Duodenal mucosa (tissue), 2 donors: ENCODE results near the gene LRRC42.

Experiments
- H3K27ac ChIP-seq: one replicate; pipeline ENCODE4 v1.7.0; 2013; ENCODE audit warnings: low read depth, low read length
- H3K27me3 ChIP-seq, 2 donors: one replicate each; pipeline ENCODE4 v1.7.0; 2013; ENCODE audit warnings: low read length in 2 of 2, control low read depth in 1 of 2; ENCODE audit not compliant: insufficient read depth in 2 of 2, control insufficient read depth in 1 of 2
- H3K36me3 ChIP-seq, 2 donors: one replicate each; pipeline ENCODE4 v1.7.0; 2013; ENCODE audit warnings: low read length in 2 of 2, control low read depth in 1 of 2; ENCODE audit not compliant: insufficient read depth in 2 of 2, control insufficient read depth in 1 of 2
- H3K4me1 ChIP-seq, 2 donors: one replicate each; pipeline ENCODE4 v1.7.0; 2013; ENCODE audit warnings: low read length in 2 of 2, control low read depth in 1 of 2; ENCODE audit not compliant: insufficient read depth in 2 of 2, control insufficient read depth in 1 of 2
- H3K4me3 ChIP-seq, 2 donors: one replicate each; pipeline ENCODE4 v1.7.0; 2013; ENCODE audit warnings: low read length in 2 of 2, low read depth in 1 of 2
- H3K9ac ChIP-seq, 2 donors: one replicate each; pipeline ENCODE4 v1.7.0; 2013; ENCODE audit warnings: low read length in 2 of 2, low read depth in 1 of 2
- H3K9me3 ChIP-seq, 2 donors: one replicate each; pipeline ENCODE4 v1.7.0; 2013; ENCODE audit warnings: low read length in 2 of 2, control low read depth in 1 of 2; ENCODE audit not compliant: control insufficient read depth in 1 of 2

Gene LRRC42

GRCh38 chr1:53949023-53949990 is 3.2 kb downstream of the LRRC42 start:
- peaks cover 13 to 15% of the 10 kb centered on the region in 2 donors for H3K36me3 ChIP-seq
- H3K27ac ChIP-seq = no peak overlapping the region
- H3K27me3 ChIP-seq = no peaks in the 10 kb centered on the region
- peaks cover 13 to 16% of the 10 kb centered on the region in 2 donors for H3K4me1 ChIP-seq
- H3K4me3 ChIP-seq = no peak overlapping the region
- H3K9me3 ChIP-seq = no peaks in the 10 kb centered on the region
- H3K9ac ChIP-seq = no peak overlapping the region

DNA sequence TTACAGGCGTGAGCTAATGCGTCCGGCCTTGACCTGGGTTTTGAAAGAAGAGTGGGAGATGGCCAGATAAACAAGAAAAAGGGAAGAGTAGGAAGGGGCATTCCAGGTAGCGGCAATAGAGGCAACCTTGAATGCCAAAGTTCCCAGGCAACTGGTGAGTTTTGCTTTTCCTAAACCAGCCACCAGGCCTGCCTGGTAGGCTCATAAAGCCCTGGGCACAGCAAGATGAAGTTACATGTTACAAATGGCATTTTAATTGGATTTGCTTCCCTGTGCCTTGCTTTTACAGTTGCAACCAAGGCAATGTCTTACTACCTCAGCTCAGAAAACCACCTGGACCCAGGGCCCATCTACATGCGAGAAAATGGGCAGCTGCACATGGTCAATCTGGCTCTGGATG is 5.5 kb downstream of the LRRC42 start:
- Histone ChIP-seq H3K27ac (no peak overlapping the region), H3K27me3 (no peaks in the 10 kb centered on the region), H3K36me3 (peaks cover 14 to 15% of the 10 kb centered on the region in 2 donors), H3K4me1 (peaks cover 9 to 17% of the 10 kb centered on the region in 2 donors), H3K9me3 (no peaks in the 10 kb centered on the region), H3K4me3 (no peak overlapping the region), H3K9ac (no peak overlapping the region)

- peaks cover 0 to 17% of the 10 kb centered on the region in 2 donors for H3K4me1 ChIP-seq
- H3K36me3 ChIP-seq = peaks cover 14 to 28% of the 10 kb centered on the region in 2 donors
- H3K27ac ChIP-seq = no peak overlapping the region
Measured at GRCh38 chr1:53954128-53954527, 8.0 kb downstream of the LRRC42 start.

GRCh38 chr1:53956308-53957168 is 10.4 kb downstream of the LRRC42 start:
- Histone ChIP-seq H3K4me1 (peaks cover 0 to 17% of the 10 kb centered on the region in 2 donors), H3K9me3 (no peaks in the 10 kb centered on the region), H3K36me3 (peaks cover 19 to 37% of the 10 kb centered on the region in 2 donors), H3K4me3 (no peak overlapping the region), H3K27me3 (no peaks in the 10 kb centered on the region), H3K27ac (no peak overlapping the region), H3K9ac (no peak overlapping the region)

More at GRCh38 chr1:53954128-53954527, 8.0 kb downstream of the LRRC42 start:
- no peaks in the 10 kb centered on the region for H3K9me3 ChIP-seq
- no peak overlapping the region for H3K9ac ChIP-seq
- no peaks in the 10 kb centered on the region for H3K27me3 ChIP-seq
- no peak overlapping the region for H3K4me3 ChIP-seq

GRCh38 chr1:53957194-53957818 is 11.2 kb downstream of the LRRC42 start:
- Histone ChIP-seq H3K4me1 (peaks cover 0 to 17% of the 10 kb centered on the region in 2 donors), H3K27ac (no peak overlapping the region), H3K27me3 (no peaks in the 10 kb centered on the region), H3K36me3 (peaks cover 18 to 36% of the 10 kb centered on the region in 2 donors), H3K9ac (no peak overlapping the region), H3K9me3 (no peaks in the 10 kb centered on the region), H3K4me3 (no peak overlapping the region)

GRCh38 chr1:53959664-53960250 is 13.6 kb downstream of the LRRC42 start:
- Histone ChIP-seq H3K9ac (no peak overlapping the region), H3K27me3 (no peaks in the 10 kb centered on the region), H3K36me3 (peaks cover 19 to 47% of the 10 kb centered on the region in 2 donors), H3K27ac (no peak overlapping the region), H3K4me1 (peaks cover 0 to 17% of the 10 kb centered on the region in 2 donors), H3K4me3 (no peak overlapping the region), H3K9me3 (no peaks in the 10 kb centered on the region)

- peaks cover 22 to 55% of the 10 kb centered on the region in 2 donors for H3K36me3 ChIP-seq
- no peaks in the 10 kb centered on the region for H3K9me3 ChIP-seq
- H3K4me1 ChIP-seq = peaks cover 0 to 1% of the 10 kb centered on the region in 2 donors
- no peak overlapping the region for H3K27ac ChIP-seq
- no peak overlapping the region for H3K4me3 ChIP-seq
- H3K27me3 ChIP-seq = no peaks in the 10 kb centered on the region
- H3K9ac ChIP-seq = no peak overlapping the region
Measured at GRCh38 chr1:53962395-53962794, 16.2 kb downstream of the LRRC42 start.

- Histone ChIP-seq H3K27me3 (no peaks in the 10 kb centered on the region), H3K36me3 (peaks cover 22 to 57% of the 10 kb centered on the region in 2 donors), H3K9ac (no peak overlapping the region), H3K27ac (no peak overlapping the region), H3K4me3 (no peak overlapping the region), H3K4me1 (no peaks in the 10 kb centered on the region), H3K9me3 (no peaks in the 10 kb centered on the region)
Measured at GRCh38 chr1:53963460-53963859, 17.3 kb downstream of the LRRC42 start.

DNA sequence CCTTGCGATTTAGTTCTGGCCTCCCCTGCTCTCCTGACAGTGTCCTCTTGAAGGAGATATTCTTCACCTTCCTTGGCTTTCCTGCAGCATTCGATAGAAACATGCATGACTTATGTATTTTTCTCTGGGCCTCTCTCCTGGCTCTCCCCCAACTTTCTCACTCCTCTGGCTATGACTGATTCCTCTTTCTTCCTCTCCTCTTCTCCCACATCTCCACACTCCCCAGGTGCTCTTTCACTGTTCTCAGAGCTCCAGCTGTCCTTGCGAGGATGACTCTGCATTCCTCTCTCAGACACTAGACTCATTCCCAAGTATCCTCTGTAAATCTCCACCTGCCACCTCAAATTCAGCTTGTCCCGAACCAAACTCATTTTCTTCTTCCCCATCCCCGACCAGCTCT is 18.0 kb downstream of the LRRC42 start:
- Histone ChIP-seq H3K27ac (no peak overlapping the region), H3K36me3 (peaks cover 22 to 60% of the 10 kb centered on the region in 2 donors), H3K9ac (no peak overlapping the region)

More for the DNA sequence above, 18.0 kb downstream of the LRRC42 start:
- Histone ChIP-seq H3K9me3 (no peaks in the 10 kb centered on the region), H3K4me1 (no peaks in the 10 kb centered on the region), H3K4me3 (no peak overlapping the region), H3K27me3 (no peaks in the 10 kb centered on the region)
